HG03558 (cell line): ENCODE measurements around the gene BANP.
"Not testable (repeated sequence)": the region's sequence is repeated elsewhere in the genome, so short reads cannot be mapped to it uniquely, and the experiment has no call there.

Source experiments
- ATAC-seq: cut with Tn5 transposase; IDR thresholded peaks from one replicate; pipeline ENCODE4 v1.9.1; 2021; ENCODE audit warnings: moderate number of reproducible peaks; ENCODE audit not compliant: unreplicated experiment; ENCODE audit errors: extremely low read depth

BANP gene

GRCh38 chr16:88092791-88093555, 141.7 kb downstream of the BANP start:
- not testable (repeated sequence) for ATAC-seq

GRCh38 chr16:88093556-88094252, 142.5 kb downstream of the BANP start:
- ATAC-seq = not testable (repeated sequence)

GRCh38 chr16:88094253-88094575, 143.0 kb downstream of the BANP start:
- ATAC-seq = not testable (repeated sequence)

- not testable (repeated sequence) for ATAC-seq
These were observed 143.7 kb downstream of the BANP start for GRCh38 chr16:88094900-88095299.

GRCh38 chr16:88096659-88097058, 145.4 kb downstream of the BANP start:
- ATAC-seq = not testable (repeated sequence)

- not testable (repeated sequence) for ATAC-seq
These were observed 147.7 kb downstream of the BANP start for GRCh38 chr16:88098731-88099562.

GRCh38 chr16:88099563-88099890, 148.3 kb downstream of the BANP start:
- no peak for ATAC-seq

- not testable (repeated sequence) for ATAC-seq
These were observed 148.7 kb downstream of the BANP start for GRCh38 chr16:88099956-88100355.

GRCh38 chr16:88100801-88101622, 149.8 kb downstream of the BANP start:
- ATAC-seq = not testable (repeated sequence)

- not testable (repeated sequence) for ATAC-seq
These were observed 150.4 kb downstream of the BANP start for GRCh38 chr16:88101623-88102105.

GRCh38 chr16:88102597-88102996, 151.4 kb downstream of the BANP start:
- no peak for ATAC-seq

- no peak for ATAC-seq
These were observed 151.8 kb downstream of the BANP start for GRCh38 chr16:88103011-88103410.

GRCh38 chr16:88103581-88104188, 152.5 kb downstream of the BANP start:
- ATAC-seq = no peak

GRCh38 chr16:88104363-88104762, 153.1 kb downstream of the BANP start:
- not testable (repeated sequence) for ATAC-seq

GRCh38 chr16:88105574-88106140, 154.4 kb downstream of the BANP start:
- not testable (repeated sequence) for ATAC-seq

GRCh38 chr16:88106566-88106965, 155.3 kb downstream of the BANP start:
- ATAC-seq = not testable (repeated sequence)

GRCh38 chr16:88108762-88109161, 157.5 kb downstream of the BANP start:
- no peak for ATAC-seq

GRCh38 chr16:88109726-88110621, 158.7 kb downstream of the BANP start:
- ATAC-seq = not testable (repeated sequence)
